HG03520 (cell line): ENCODE data around the gene TMEM132C.

Source experiments
- ATAC-seq: cut with Tn5 transposase; IDR thresholded peaks from one replicate; pipeline ENCODE4 v1.9.1; 2021; ENCODE audit warnings: mild to moderate bottlenecking, moderate library complexity; ENCODE audit not compliant: unreplicated experiment

TMEM132C gene

DNA sequence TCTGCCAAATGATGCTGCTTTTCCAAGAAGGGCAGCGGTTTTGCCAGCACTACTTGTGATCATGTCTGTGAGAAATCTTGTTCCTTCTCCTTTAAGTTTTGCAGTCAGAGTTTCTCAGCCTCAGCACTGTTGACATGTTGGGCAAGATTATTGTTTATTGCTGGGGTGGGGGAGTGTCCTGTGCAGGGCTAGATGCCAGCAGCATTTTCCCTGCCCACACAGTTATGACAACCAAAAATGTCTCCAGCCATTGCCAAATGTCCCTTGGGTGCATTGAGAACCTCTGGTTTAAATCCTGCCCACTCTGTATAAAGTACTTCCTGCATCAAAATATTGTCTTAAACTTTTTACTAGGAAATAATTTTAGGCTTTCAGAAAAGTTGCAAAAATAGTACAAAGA is 20.0 kb downstream of the TMEM132C start:
- ATAC-seq = no peak

- ATAC-seq = no peak
Measured at GRCh38 chr12:128288357-128288756, 21.4 kb downstream of the TMEM132C start.

GRCh38 chr12:128288896-128289295 is 21.9 kb downstream of the TMEM132C start:
- no peak for ATAC-seq

DNA sequence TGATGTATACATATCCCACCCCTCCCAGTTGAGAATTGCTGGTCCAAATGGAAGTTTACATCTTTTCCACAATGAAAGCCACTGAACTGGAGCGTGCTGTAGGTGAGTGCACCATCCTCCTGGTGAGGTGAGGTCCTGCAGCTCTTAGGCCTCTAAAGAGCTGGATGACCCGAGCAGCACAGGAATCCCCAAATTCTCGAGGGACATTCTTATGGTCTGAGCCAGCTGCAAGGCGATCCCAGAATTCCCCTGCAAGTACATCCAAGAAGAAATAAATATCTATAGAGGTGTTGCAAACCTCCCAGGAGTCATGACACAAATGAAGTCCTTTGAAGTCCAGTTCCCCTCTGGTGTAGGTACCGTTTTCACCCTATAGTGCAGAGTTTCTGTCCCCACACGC is 24.0 kb downstream of the TMEM132C start:
- no peak for ATAC-seq

GRCh38 chr12:128298091-128298748 is 31.2 kb downstream of the TMEM132C start:
- ATAC-seq = no peak

GRCh38 chr12:128305336-128305892 is 38.4 kb downstream of the TMEM132C start:
- ATAC-seq = no peak

- no peak for ATAC-seq
Measured at GRCh38 chr12:128307791-128308190, 40.8 kb downstream of the TMEM132C start.

DNA sequence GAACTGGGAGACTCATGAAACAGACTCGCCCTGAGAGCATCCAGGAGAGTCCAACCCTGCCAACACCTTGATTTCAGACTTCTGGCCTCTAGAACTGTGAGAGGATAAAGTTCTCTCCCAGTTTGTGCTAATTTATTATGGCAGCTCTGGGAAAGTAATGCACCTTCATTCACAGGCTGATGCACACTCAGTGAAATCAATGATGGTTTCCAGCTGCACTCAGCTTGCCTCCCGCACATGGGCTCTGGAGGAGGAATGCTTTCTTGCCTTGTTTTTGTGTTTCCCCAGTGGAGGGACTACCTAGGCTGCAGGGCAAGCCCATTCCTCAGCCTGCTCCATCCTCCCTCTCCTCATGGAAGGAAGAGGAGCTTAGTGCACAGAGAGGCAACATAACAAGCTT is 45.7 kb downstream of the TMEM132C start:
- no peak for ATAC-seq

GRCh38 chr12:128313931-128314330 is 47.0 kb downstream of the TMEM132C start:
- no peak for ATAC-seq

DNA sequence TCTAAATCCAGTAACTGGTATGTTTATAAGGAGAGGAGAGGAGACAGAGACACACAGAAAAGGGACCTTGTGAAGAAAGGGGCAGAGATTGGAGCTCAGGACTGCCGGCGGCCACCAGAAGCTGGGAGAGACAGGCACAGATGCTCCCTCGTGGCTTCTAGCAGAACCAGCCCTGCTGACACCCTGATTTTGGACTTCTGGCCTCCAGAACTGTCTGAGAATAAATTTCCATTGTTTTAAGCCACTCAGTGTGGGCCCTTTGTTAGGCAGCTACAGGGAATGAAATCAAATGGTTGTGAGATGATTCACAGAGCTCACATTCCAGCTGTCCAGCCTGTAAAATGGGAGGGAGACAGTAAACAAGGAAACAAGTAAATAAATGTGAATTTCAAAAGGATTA is 47.6 kb downstream of the TMEM132C start:
- no peak for ATAC-seq

- no peak for ATAC-seq
Measured at GRCh38 chr12:128316078-128316477, 49.1 kb downstream of the TMEM132C start.

- ATAC-seq = no peak
Measured at GRCh38 chr12:128316973-128317526, 50.1 kb downstream of the TMEM132C start.

- ATAC-seq = no peak
Measured at GRCh38 chr12:128318341-128318740, 51.4 kb downstream of the TMEM132C start.

DNA sequence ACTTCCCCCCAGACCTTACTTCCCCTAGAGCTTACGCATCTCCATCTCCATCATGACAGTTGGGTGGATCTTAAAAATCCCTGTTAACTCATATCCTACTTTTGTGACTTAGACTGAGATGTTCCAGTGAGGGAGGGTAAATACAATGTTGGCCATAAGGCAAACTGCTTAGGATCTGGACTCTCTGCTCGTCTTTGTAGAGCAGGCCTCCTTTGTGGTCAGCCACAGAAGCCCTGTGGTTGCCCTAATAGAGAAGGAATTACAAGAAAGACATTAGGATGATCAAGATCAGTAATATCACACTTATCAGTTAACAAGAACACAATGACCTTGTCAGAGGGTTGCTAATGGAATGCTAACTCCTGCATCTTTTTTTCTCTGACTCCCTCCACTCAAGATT is 52.0 kb downstream of the TMEM132C start:
- no peak for ATAC-seq

- no peak for ATAC-seq
Measured at GRCh38 chr12:128322341-128322740, 55.4 kb downstream of the TMEM132C start.

DNA sequence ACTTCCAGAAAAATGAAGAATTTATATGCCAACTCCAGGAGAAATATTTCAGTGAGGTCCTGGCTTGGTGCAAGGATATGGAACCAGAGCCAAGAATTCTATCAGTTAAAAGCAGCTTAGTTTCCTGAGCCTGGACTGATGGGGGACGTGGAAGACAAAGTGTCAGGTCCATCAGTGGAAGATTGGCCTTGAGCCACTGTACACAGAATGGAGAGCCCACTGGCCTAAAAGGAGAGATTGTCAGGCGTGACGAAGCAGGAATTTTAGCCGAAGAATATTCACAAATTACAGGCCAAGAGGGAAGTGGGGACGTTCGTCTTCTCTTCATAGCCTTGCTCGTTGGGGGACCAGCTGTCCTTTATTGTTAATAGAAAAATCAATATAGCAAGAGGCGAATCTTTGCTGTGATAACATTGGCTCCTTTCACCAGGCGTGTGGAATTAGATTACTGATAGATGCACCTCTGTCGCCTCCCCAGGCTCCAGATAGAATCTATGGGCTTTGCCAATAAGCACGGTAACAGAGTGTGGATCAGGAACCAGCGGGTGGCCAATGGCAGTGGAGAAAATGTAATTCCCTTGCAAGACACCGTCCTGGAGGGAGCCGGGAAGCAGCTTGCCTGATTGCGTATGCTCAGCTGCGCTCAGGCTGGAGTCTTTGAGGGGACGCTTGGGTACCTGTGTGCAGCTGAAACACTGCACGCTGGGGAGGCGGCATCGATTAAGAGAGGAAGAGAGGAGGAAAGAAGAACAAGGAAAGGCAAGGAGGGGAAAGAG is 56.4 kb downstream of the TMEM132C start:
- ATAC-seq = no peak

DNA sequence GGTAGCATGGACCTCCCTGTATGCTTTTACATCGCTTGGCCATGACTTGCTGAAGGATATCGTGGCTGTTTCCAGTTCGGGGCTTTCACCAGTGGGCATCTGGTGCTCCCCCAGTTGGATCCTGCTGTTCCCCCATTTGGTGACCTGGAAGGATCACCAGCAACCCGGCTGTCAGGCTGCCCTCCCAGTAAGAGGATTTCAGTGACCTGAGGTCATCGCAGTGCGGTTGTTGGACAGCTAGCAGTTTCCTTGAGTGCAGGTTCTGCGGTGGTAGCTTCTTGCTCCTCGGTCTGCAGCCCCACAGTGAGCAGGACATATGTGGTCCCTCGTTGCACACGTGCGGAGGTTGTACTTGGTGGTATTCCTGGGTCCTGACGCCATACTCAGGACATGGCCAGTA is 58.7 kb downstream of the TMEM132C start:
- ATAC-seq = no peak

DNA sequence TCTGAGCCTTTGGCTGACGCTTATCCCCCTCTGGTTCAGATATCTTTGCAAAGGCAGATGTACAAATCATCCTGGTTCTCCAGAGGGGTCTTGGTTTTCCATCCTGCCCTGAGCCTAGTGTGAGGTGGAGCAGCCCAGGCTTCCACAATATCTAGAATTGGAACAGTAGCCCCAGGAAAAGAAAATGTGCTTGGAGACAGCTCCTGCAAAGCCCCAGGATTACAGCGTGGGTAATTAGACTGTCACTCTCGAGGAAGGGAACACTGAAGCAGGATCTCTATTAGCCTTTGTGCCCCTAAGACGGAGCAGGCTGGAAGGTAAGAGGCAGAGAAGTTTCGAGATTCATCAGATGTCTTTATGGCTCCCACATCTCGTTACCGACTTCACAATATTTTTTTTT is 59.4 kb downstream of the TMEM132C start:
- no peak for ATAC-seq

DNA sequence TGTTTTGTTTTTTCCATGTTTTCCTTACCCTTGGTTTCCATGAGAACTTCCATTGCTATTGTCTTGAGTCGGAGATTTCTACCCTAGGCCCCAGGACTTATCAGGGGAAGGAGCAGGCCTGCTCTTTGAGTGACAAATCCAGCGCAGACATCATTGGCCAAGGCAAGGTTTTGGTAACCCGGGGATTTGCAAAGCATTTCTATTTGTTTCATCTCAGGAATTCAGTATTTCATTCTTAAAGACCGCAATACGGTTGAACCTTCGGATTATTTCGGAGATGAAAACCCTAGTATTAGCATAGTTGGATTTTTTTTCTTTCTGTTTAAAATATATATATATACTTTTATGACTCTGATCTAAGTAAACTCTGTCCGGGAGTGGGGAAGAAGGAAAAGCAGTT is 62.0 kb downstream of the TMEM132C start:
- no peak for ATAC-seq

DNA sequence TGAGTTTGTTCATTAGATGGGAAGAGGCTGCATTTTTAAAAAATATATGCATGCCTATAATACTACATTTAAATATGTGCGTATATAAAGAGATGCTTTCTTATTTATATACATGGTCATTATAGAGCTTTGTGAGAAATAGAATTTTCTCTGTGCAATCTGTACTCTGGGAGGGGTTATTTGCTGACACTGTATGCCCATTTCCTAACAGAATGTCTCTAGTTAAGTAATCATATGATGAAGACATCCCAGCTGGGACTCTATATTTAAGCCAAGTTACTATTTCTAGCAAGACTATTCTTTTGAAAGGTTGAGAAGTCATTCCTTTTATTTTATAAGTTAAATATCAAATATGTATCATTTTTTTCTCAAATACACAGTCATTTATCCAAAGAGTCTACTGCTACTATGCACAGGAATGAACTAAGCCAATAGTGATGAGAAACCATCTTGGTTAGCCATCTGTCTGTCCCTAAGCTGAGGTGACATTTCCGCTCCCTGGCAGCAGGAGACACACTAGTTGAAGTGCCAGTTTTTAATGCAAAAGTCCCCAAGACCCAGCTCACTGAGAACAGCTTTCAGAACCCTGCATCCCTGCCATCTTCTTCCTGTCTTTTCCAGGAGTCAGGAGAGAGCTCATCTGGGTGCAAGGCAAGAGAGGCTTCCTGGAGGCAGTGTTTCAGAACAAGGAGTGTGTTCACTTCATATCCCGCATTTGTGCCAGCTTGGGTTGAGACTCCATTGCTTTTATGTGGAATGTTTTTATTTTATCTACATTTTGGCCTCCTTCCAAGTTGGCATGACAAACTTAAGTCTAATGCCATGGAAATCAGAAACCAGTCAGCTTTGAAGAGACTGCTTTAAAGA is 69.5 kb downstream of the TMEM132C start:
- ATAC-seq = no peak

DNA sequence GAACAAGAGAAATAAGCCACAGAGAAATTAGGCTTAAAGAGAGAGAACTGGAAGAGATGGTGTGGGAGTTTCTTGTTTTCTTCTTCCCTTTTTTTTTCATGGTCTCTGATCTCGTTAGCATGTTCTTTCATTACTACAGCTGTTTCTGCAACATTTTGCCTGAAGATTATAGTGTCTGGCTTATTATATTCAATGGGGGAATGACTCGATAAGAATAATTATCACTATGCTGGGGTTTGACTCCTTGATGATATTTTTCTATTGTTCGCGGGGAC is 70.0 kb downstream of the TMEM132C start:
- no peak for ATAC-seq
